ENCODE measurements around the gene MSI1. TPM values are rescaled to one million over a fixed set of nuclear protein-coding genes. Genes with fewer than 3 reads are reported as not detected.

MSI1 gene
- total RNA-seq, 1 experiment from 2014 or later, result 26.0 TPM

- TF ChIP-seq EZH2phosphoT487 (IDR thresholded peaks at IDR 0.05; ENCODE audit: borderline replicate concordance), result no peak
- no peak for TF ChIP-seq SP1 (IDR thresholded peaks at IDR 0.05; ENCODE audit: low read depth)
- no peak for TF ChIP-seq EGR1 (IDR thresholded peaks at IDR 0.05; ENCODE audit: low read depth)
- TF ChIP-seq SRF (IDR thresholded peaks at IDR 0.05; ENCODE audit: low read depth), result no peak
- no peak for TF ChIP-seq ZFX (IDR thresholded peaks at IDR 0.05)
- no peak for TF ChIP-seq MAX (IDR thresholded peaks at IDR 0.05)
- TF ChIP-seq SIN3A (IDR thresholded peaks at IDR 0.05; ENCODE audit: low read depth), result no peak
These were observed 41.4 kb downstream of the MSI1 start, which contains the start of gene PLA2G1B (continued) for GRCh38 chr12:120327593-120327992.

- no TSS peak for BruUV-seq (replicated peaks)
- peak overlapping the region; percentile 1 for H2AFZ ChIP-seq (ENCODE audit: low read depth, low read length, poor library complexity, severe bottlenecking)
- intact Hi-C loops (cut with micrococcal nuclease), result loop anchor here (2.0 to 10.0 kb wide), 5 partner anchors 210 to 770 kb away; partner anchors contain the start of genes POP5 and RNF10
- no peaks in the 10 kb centered on the region for H3K27me3 ChIP-seq (ENCODE audit: insufficient read depth, low read length)
- H4K20me1 ChIP-seq (ENCODE audit: insufficient read depth), result no peaks in the 10 kb centered on the region
- DNase-seq (ENCODE audit: low read depth, low spot score), result no peak
- peak overlapping the region in 1 of 2 experiments; percentile 66; a peak in 1 of 4 replicates for H3K4me3 ChIP-seq (replicated peaks in 1 of 2; ENCODE audit: low read depth in 1 of 2, low read length in 2 of 2)
- ChIA-PET CTCF (interaction anchor here (0.8 to 1.6 kb wide), 2 partner anchors 10 to 11 kb away, joined by 3 to 4 read pairs; no protein-coding TSS in a partner anchor), POLR2A (interaction anchor here (1.0 kb wide), 1 partner anchor 33 kb away, joined by 3 read pairs; the partner anchor contains the start of gene RNU4-2), RAD21 (ENCODE audit: low non-redundant PET in 1 of 2, low total read pairs in 2 of 2, uncharacterized antibody in 2 of 2, unreplicated experiment in 2 of 2) (no interaction called here)
- H3K9me3 ChIP-seq (ENCODE audit: control insufficient read depth in 1 of 2, insufficient read depth in 1 of 2, low read depth in 1 of 2, low read length in 2 of 2), result no peaks in the 10 kb centered on the region
- H3K4me2 ChIP-seq (ENCODE audit: low read length), result peak overlapping the region; percentile 100
- H3K36me3 ChIP-seq (ENCODE audit: control insufficient read depth in 1 of 2, insufficient read depth in 2 of 2, low read length in 2 of 2), result no peaks in the 10 kb centered on the region
- no peaks in the 10 kb centered on the region for H3K79me2 ChIP-seq (ENCODE audit: insufficient read depth, low read length)
- ATAC-seq, result no peak
- H3K9ac ChIP-seq (ENCODE audit: low read length), result no peak overlapping the region
- H3K27ac ChIP-seq (ENCODE audit: low read depth, low read length), result no peak overlapping the region
- H3K9me2 ChIP-seq (ENCODE audit: insufficient read depth), result no peaks in the 10 kb centered on the region
- H3K4me1 ChIP-seq (ENCODE audit: control insufficient read depth in 1 of 2, insufficient read depth in 2 of 2, low read length in 2 of 2), result peaks cover 0 to 8% of the 10 kb centered on the region in 2 experiments; a peak in 1 of 4 replicates
- TF ChIP-seq ZBTB33 (IDR thresholded peaks at IDR 0.05; ENCODE audit: extremely low read depth, insufficient replicate concordance, low read length), result no peak
- no peak for TF ChIP-seq ZNF274 (IDR thresholded peaks at IDR 0.05; ENCODE audit: low read depth, low read length)
- TF ChIP-seq YY1 (IDR thresholded peaks at IDR 0.05; ENCODE audit: extremely low read depth, insufficient replicate concordance, low read depth, low read length), result no peak
- TF ChIP-seq CEBPB (IDR thresholded peaks at IDR 0.05; ENCODE audit: low read depth), result no peak
- no peak for TF ChIP-seq REST (IDR thresholded peaks at IDR 0.05; ENCODE audit: low read depth)
- TF ChIP-seq TCF7L2 (IDR thresholded peaks at IDR 0.05; ENCODE audit: borderline replicate concordance, extremely low read depth, insufficient read depth, insufficient read length), result no peak
- TF ChIP-seq MAX (IDR thresholded peaks at IDR 0.05), result no peak
- TF ChIP-seq RAD21 (IDR thresholded peaks at IDR 0.05; ENCODE audit: low read depth), result no peak
- TF ChIP-seq ATF3 (IDR thresholded peaks at IDR 0.05), result no peak
- no peak for TF ChIP-seq SRF (IDR thresholded peaks at IDR 0.05; ENCODE audit: low read depth)
- TF ChIP-seq SIN3A (IDR thresholded peaks at IDR 0.05; ENCODE audit: low read depth), result no peak; the same call in 1 of the 2 replicates
- TF ChIP-seq CBX3 (IDR thresholded peaks at IDR 0.05; ENCODE audit: low read depth), result no peak
- no peak for TF ChIP-seq SP1 (IDR thresholded peaks at IDR 0.05; ENCODE audit: low read depth)
- no peak for TF ChIP-seq JUND (IDR thresholded peaks at IDR 0.05)
These were observed 44.0 kb downstream of the MSI1 start for GRCh38 chr12:120324841-120325417.
